Measurements from ENCODE around the gene PSPN.

PSPN gene

DNA sequence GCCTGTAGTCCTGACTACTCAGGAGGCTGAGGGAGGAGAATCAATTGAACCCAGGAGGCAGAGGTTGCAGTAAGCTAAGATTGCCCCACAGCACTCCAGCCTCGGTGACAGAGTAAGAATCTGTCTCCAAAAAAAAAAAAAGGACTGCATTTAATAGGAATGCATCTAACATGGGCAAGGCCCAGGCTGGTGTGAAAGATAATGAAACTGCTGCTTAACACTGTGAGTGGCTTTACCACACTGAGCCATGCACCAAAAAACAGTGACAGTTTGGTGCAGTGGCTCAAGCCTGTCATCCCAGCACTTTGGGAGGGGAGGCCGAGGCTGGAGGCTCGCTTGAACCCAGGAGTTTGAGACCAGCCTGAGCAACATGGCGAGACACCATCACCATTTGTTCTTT lies 8.6 kb upstream of the PSPN start:
- H3K27me3 ChIP-seq = no peaks in the 10 kb centered on the region
- TF ChIP-seq, protein P1, sequence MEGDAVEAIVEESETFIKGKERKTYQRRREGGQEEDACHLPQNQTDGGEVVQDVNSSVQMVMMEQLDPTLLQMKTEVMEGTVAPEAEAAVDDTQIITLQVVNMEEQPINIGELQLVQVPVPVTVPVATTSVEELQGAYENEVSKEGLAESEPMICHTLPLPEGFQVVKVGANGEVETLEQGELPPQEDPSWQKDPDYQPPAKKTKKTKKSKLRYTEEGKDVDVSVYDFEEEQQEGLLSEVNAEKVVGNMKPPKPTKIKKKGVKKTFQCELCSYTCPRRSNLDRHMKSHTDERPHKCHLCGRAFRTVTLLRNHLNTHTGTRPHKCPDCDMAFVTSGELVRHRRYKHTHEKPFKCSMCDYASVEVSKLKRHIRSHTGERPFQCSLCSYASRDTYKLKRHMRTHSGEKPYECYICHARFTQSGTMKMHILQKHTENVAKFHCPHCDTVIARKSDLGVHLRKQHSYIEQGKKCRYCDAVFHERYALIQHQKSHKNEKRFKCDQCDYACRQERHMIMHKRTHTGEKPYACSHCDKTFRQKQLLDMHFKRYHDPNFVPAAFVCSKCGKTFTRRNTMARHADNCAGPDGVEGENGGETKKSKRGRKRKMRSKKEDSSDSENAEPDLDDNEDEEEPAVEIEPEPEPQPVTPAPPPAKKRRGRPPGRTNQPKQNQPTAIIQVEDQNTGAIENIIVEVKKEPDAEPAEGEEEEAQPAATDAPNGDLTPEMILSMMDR (IDR thresholded peaks at IDR 0.05) = no peak
- intact Hi-C loops (cut with DNase I; ENCODE audit: low total_unique reads) = no loop called here
- no peaks in the 10 kb centered on the region for H3K4me1 ChIP-seq
- H3K36me3 ChIP-seq = peaks cover 87 to 100% (median 89%) of the 10 kb centered on the region in 3 donors
- no peak overlapping the region for H3K4me3 ChIP-seq
- no peak for DNase-seq
- peaks cover 0 to 7% (median 0%) of the 10 kb centered on the region in 3 donors for H3K9me3 ChIP-seq
- H3K27ac ChIP-seq = no peak overlapping the region

DNA sequence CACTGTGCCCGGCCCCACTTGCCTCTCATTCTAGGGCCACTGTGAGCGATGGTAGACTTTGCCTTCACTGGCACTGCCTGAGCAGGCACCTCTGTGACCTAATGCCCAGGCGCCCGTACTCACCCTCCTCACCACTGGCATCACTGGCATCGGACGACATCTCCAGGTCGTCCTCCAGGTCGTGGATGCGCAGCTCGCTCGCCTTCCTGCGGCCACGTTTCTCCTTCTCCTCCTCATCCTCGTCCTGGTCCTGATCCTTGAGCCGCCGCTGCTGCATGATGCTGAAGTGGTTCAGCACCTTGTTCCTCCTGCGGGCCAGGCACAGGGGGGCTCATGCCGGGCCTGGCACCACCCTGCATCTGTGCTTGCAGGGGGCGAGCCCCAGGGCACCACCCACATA lies 7.5 kb upstream of the PSPN start:
- Histone ChIP-seq H3K4me3 (no peak overlapping the region), H3K27me3 (no peaks in the 10 kb centered on the region), H3K9me3 (peaks cover 0 to 7% (median 0%) of the 10 kb centered on the region in 3 donors), H3K27ac (no peak overlapping the region), H3K4me1 (peaks cover 0 to 5% (median 3%) of the 10 kb centered on the region in 4 donors), H3K36me3 (peaks cover 82 to 96% (median 83%) of the 10 kb centered on the region in 3 donors)
- TF ChIP-seq, protein P1 (IDR thresholded peaks at IDR 0.05) = no peak
- no peak for DNase-seq
- intact Hi-C loops (cut with DNase I; ENCODE audit: low total_unique reads) = no loop called here

DNA sequence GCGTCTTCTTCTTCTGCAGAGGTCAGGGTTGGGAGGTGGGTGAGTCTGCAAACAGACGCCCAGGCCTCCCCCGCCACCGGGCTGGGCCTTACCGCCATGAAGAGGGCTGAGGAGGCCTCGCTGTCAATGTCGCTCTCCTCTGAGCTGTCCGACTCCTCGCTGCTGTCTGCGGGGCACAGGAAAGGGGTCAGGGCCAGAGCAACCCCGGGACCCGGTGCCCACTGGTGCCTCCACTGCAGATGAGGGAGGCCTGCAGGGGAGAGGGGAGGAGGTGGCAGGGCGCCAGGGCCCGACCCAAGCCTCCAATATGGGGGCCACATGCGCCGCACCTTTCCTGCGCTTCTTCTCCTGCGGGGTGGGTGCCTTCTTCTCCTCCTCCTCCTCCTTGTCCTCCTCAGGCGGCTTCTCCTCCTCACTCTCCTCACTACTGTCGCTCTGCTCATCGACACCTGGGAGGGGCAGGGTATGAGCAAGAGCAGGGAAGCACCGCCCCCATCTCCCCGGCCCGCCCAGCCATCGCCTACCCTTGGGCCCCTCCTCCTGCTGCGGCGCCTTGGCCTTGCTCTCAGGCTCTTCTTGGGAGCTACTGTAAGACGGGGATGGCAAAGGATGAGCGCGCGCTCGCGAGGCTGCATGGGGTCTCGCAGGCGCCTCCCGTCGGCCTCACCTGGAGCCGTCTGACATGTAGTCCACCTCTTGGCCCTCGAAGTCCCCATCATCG lies 5.5 kb upstream of the PSPN start:
- Histone ChIP-seq H3K4me1 (peaks cover 0 to 13% (median 11%) of the 10 kb centered on the region in 4 donors), H3K36me3 (peaks cover 62 to 76% (median 66%) of the 10 kb centered on the region in 3 donors)
- intact Hi-C loops (cut with DNase I; ENCODE audit: low total_unique reads) = no loop called here

DNA sequence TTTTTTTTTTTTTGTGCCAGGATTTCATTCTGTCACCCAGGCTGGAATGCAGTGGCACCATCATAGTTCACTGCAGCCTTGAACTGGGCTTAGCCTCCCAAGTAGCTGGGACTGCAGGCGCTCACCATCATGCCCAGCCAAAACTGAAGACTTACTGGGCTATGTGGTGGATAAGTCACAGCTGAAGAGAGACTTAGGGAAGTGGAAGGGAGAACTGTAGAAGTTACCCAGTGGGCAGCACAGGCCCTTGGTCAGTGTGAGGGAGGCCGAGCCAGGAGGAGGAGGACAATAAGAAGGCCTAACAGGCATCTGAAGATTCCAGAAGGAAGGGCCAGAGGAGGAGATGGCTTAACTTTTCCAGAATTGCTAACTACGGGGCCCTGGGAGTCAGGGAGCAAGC lies 4.0 kb upstream of the PSPN start:
- Histone ChIP-seq H3K36me3 (peaks cover 54 to 74% (median 56%) of the 10 kb centered on the region in 3 donors), H3K4me3 (no peak overlapping the region), H3K27ac (no peak overlapping the region), H3K4me1 (peaks cover 0 to 17% (median 12%) of the 10 kb centered on the region in 4 donors), H3K9me3 (peaks cover 0 to 7% (median 0%) of the 10 kb centered on the region in 3 donors), H3K27me3 (no peaks in the 10 kb centered on the region)
- intact Hi-C loops (cut with DNase I; ENCODE audit: low total_unique reads) = loop anchor here (10.0 kb wide), 1 partner anchor 355 kb away; the partner anchor contains the start of genes GPR108 and TRIP10
- TF ChIP-seq, protein P1 (IDR thresholded peaks at IDR 0.05) = no peak
- no peak for DNase-seq

More for the DNA sequence above, 5.5 kb upstream of the PSPN start:
- TF ChIP-seq, protein P1 (IDR thresholded peaks at IDR 0.05) = no peak
- no peaks in the 10 kb centered on the region for H3K27me3 ChIP-seq
- peaks cover 0 to 7% (median 0%) of the 10 kb centered on the region in 3 donors for H3K9me3 ChIP-seq
- DNase-seq = no peak
- H3K27ac ChIP-seq = no peak overlapping the region
- H3K4me3 ChIP-seq = no peak overlapping the region

- intact Hi-C loops (cut with DNase I; ENCODE audit: low total_unique reads) = loop anchor here (10.0 kb wide), 1 partner anchor 356 kb away; the partner anchor contains the start of genes GPR108 and TRIP10
- H3K36me3 ChIP-seq = peaks cover 41 to 68% (median 46%) of the 10 kb centered on the region in 3 donors
Observed at GRCh38 chr19:6378486-6378885, 2.8 kb upstream of the PSPN start.

More at GRCh38 chr19:6378486-6378885, 2.8 kb upstream of the PSPN start:
- H3K27me3 ChIP-seq = no peaks in the 10 kb centered on the region
- peak overlapping the region in 1 of 2 donors; percentile 49 for H3K27ac ChIP-seq
- TF ChIP-seq, protein P1 (IDR thresholded peaks at IDR 0.05) = no peak
- peaks cover 0 to 7% (median 0%) of the 10 kb centered on the region in 3 donors for H3K9me3 ChIP-seq
- H3K4me3 ChIP-seq = no peak overlapping the region
- peaks cover 0 to 26% (median 21%) of the 10 kb centered on the region in 4 donors for H3K4me1 ChIP-seq
- no peak for DNase-seq

All from tibial artery (tissue), 4 donors.